ENCODE data around the gene SEMA4A.

GRCh38 chr1:156149374-156150332 is 3.7 kb upstream of the SEMA4A start:
- TF ChIP-seq CTCF (IDR thresholded peaks at IDR 0.05) (no peak), POLR2A (IDR thresholded peaks at IDR 0.05) (no peak)

Data from uterus (tissue), 2 donors.